HG02852 (cell line): Measurements from ENCODE around the gene PRDM2.
"Not testable (repeated sequence)": the region's sequence is repeated elsewhere in the genome, so short reads cannot be mapped to it uniquely, and the experiment has no call there.

Source experiments
- ATAC-seq: cut with Tn5 transposase; IDR thresholded peaks from one replicate; pipeline ENCODE4 v1.9.1; 2021; ENCODE audit warnings: mild to moderate bottlenecking, moderate library complexity; ENCODE audit not compliant: unreplicated experiment

PRDM2 gene, protein sequence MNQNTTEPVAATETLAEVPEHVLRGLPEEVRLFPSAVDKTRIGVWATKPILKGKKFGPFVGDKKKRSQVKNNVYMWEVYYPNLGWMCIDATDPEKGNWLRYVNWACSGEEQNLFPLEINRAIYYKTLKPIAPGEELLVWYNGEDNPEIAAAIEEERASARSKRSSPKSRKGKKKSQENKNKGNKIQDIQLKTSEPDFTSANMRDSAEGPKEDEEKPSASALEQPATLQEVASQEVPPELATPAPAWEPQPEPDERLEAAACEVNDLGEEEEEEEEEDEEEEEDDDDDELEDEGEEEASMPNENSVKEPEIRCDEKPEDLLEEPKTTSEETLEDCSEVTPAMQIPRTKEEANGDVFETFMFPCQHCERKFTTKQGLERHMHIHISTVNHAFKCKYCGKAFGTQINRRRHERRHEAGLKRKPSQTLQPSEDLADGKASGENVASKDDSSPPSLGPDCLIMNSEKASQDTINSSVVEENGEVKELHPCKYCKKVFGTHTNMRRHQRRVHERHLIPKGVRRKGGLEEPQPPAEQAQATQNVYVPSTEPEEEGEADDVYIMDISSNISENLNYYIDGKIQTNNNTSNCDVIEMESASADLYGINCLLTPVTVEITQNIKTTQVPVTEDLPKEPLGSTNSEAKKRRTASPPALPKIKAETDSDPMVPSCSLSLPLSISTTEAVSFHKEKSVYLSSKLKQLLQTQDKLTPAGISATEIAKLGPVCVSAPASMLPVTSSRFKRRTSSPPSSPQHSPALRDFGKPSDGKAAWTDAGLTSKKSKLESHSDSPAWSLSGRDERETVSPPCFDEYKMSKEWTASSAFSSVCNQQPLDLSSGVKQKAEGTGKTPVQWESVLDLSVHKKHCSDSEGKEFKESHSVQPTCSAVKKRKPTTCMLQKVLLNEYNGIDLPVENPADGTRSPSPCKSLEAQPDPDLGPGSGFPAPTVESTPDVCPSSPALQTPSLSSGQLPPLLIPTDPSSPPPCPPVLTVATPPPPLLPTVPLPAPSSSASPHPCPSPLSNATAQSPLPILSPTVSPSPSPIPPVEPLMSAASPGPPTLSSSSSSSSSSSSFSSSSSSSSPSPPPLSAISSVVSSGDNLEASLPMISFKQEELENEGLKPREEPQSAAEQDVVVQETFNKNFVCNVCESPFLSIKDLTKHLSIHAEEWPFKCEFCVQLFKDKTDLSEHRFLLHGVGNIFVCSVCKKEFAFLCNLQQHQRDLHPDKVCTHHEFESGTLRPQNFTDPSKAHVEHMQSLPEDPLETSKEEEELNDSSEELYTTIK (N-terminal part only)

DNA sequence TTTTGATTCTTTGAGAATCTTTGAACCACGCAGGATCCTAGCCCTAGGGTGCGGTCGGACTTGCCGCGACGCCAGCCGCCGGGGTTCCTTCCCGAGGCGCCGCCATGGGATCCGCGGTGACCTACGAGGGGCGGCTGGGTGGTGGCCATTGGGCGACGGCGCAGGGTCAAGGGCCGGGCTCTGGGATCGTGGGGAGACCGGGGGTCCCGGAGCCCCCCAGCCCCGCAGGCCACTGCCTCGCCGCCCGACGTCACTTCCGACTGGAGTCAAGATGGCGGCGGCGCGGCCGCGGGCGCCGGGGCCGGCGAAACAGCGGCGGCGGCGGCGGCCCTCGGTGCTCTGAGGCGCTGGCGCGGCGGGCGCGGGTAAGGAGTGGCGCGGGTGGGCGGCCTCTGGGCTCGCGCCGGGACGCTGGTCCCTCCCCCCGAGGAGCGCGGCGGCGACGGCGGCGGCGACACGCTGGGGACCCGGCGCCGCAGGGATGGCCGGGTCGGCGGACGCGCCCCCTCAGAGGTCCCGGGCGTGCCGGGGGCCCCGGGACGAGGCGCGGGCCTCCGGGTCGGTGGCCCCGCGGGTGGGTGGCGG lies at the start of gene PRDM2:
Gene PRDM2 (plus strand): TSS at position 253 of the 585 bp plus-strand sequence. CDS start 15,418 bp downstream, outside the sequence.
- ATAC-seq = peak; percentile 36

DNA sequence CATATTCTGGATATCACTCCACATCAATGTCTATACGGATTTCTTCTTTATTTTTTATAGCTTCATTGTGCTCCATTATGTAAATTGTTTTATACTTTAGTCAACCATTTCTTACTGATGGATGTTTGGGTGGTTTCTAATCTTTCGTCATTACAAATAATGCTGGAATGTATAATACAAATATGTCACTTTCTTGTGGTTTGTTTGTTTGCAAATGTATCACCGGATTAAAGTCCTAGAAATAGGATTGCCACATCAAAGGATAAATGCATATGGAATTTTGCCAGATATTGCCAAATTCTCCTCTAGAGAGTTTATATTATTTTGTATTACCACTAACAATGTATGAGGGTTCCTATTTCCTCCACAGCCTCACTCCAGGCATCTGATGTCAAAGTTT lies 48.7 kb upstream of the PRDM2 start:
- ATAC-seq = no peak

DNA sequence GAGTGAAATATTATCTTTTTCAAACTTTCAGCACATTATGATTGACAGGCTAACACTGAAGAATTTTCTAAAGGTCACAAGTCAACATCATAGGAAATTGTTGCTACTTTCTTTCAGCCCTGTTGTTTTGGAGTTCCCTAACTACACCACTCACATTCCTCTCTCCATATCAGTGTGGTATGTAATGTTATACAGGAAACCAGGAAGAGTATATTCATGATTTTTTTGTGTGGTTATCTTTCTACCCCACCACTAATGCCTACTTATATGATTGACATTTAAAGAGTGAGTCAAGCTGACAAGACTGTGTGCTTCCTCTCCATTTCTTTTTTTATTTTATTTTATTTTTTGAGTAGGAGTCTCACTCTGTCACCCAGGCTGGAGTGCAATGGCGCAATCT lies 47.8 kb upstream of the PRDM2 start:
- no peak for ATAC-seq

DNA sequence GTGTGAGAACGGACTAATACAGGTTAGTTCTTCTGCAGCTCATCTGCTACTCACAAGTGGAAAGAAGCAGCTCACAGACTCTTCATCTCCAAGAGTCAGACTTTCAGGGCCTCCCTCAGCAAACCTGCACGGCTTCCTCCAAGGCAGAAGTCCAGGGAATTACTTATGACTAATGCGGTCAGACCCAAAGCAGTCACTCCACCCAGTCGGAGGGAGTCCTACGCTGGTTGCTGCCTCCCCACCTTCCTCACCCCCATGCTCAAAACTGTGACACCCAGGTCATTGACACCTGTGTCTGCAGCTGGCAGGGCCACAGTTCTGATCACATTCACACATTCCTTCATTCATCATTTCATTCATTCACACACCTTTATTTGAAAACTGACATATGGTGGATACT lies 38.4 kb upstream of the PRDM2 start:
- ATAC-seq = no peak

DNA sequence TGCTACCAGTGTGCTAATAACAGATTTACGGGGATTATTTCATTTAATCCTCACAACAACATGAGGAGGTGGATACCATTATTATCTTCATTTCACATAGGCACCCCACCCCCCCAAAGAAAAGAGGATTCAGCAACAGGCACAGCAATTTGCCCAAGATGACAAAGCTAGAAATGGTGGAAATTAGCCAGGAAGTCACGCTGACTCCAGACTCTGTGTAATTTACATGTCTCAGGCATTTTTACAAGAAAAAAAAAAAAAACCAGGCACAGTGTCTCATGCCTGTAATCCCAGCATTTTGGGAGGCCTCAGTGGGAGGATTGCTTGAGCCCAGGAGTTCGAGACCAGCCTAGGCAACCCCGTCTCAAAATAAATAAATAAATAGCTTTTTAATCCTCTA lies 37.5 kb upstream of the PRDM2 start:
- no peak for ATAC-seq

DNA sequence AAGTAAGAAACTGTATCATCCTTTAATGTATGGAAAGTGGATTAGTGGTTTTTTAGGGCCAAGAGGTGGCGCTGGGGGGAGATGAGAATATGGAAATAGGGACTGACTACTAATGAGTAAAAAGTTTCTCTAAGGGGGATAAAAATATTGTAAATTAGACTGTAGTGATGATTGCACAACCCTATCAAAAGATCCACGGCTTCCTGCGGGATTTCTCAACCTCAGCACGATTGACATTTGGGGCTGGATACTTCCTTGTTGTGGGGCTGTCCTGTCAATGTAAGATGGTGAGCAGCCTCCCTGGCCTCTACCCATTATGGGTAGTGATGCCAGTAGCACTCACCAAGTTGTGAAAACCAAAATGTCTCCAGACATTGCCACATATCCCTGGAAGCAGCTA lies 36.0 kb upstream of the PRDM2 start:
- ATAC-seq = no peak

DNA sequence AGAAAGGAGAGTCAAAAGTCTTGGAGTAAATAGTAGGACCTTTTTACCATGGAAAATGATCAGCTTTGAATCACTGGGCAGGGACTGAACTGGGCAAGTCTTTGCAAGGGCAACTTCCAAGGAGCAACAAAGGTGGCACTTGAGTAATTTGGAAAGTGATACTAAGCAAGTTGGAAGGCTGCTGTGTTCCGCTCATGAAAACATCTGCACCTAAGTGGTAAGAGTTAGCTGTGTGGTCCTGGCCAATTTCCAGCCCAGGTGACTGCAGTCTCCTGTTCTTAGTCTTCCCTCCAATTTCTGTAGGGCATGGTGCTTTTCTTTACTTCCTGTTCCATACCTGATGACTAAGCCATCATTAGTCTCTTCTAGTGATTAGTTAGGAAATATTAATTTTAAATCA lies 35.5 kb upstream of the PRDM2 start:
- no peak for ATAC-seq

DNA sequence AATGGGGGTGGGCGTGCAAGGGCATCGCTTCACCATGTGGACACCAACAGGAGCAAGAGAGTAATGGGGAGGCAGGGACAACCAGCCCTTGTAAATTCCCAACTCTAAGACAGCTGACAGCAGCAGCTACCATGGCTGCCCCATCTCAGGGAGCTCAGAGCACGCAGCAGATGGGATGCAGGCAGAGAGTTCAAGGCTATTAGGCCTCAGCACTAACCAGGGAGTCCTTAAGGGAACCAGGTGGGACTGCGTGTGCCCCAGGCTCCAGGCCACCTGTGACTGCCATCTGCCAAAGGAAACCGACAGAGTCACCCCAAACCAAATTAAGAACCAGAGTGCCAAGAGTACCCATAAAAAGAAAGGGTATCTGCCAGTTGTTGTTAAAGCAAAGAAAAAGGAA lies 33.7 kb upstream of the PRDM2 start:
- no peak for ATAC-seq

DNA sequence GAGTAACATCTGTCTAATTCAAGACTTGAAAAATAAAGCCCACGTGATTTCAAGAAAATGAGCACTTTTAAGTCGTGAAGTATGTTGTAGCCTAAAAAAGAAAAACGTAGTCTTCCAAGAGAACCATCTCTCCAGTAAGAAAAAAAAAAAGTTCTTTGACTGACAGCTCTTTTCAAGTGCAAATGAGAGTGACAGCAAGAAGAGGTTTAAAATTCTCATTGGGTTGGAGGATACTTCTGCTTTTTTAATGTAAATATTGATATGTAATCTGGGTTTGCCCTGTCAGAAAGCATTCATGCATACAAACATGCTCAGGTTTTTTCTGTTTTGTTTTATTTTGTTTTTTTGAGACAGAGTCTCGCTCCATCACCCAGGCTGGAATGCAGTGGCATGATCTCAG lies 32.3 kb upstream of the PRDM2 start:
- no peak for ATAC-seq

DNA sequence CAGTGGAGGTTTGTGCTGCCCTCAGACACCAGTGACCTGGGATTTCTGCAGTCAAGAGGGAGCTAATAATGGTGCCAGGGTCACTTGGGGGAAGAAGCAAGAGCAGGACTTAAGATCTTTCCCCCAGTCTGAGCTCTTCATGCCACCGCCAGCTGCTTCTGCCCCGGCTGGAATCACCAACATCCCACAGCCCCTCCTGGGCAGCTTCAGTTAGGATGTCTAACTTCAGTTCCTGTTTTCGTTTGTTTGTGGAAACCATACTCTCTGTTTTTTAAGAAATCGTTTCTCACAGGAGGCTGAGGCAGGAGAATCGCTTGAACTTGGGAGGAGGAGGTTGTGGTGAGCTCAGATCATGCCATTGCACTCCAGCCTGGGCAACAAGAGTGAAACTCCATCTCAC lies 25.6 kb upstream of the PRDM2 start:
- no peak for ATAC-seq

DNA sequence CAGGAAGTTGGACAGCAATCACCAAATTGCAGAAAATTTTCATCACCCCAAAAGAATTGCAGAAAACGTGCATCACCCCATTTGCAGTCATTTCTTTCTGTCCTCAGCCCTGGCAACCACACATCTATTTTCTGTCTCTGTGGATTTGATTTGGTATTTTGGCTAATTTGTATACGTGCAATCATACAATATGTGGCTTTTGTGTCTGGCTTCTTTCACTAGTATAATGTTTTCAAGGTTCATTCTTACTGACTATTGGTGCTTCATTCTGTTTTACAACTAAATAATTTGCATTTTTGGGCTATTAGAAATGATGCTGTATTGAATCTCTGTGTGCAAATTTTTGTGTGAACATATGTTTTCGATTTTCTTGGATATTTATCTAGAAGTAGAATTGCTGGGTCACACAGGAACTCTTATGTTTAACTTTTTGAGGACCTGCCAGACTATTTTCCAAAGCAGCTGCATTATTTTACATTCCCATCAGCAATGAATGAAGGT lies 24.8 kb upstream of the PRDM2 start:
- ATAC-seq = no peak

DNA sequence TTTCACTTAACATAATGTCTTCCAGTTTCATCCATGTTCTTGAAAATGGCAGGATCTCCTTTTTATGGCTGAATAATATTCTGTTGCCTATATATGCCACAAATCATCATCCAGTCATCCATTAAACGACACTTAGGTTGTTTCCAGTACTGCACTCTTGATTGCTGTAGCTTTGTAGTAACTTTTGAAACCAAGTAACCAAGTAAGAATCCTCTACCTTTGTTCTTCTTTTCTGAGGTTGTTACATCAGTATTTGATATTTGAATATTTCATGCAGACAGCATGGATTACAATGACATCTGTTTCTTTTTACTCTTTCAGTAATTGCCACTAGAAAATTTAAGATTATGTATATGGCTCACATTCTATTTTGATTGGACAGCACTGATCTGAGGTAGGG lies 22.1 kb upstream of the PRDM2 start:
- ATAC-seq = no peak

DNA sequence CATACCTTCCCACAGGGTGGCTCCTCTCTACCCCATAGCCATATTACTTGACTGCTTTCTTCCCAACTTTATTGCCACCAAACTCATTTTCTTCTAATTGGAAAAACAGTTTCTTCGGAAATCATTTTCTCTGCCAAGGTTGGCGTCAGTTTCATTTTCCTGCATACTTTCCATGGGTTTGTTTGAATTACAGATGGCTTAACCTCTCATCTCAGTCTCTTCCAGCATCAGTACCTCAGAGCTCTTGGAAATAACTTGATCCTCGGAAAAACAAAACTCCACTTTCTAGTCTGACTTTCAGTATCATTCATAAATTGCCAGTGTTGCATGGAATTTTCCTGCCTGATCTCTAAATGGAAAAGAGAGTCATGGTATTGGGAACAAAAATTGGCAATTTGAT lies 20.3 kb upstream of the PRDM2 start:
- no peak for ATAC-seq

DNA sequence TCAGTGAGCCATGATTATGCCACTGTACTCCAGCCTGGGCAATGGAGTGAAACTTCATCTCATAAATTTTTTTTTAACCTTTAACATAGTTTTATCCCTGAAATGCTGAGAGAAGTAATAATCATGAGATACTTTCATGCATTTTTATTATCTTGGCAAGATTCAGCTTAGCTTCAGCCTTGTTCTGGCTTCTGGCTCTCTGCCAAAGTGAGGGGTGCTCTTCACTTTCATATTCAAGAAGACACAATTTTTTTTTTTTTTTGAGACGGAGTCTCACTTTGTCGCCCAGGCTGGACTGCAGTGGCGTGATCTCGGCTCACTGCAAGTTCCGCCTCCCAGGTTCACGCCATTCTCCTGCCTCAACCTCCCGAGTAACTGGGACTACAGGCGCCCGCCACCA lies 19.4 kb upstream of the PRDM2 start:
- ATAC-seq = not testable (repeated sequence)

DNA sequence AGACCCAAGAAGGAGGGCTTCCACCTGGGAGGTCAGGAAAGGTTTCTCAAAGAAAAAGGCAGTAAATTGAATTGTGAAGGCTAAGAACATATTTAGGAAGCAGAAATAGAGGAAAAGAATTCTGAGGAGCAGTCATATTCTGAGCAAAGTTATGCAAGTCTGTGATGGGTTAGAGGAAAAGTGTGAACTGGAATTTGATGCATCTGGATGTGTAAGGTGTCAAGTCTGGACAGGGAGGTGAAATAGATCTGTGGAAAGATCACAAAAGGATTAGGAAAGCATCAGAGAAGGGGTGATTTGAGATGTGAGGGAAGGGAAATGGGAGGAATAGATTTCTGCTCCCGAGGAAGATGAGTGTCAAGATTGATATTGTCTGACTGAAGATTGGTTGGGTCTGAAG lies 18.1 kb upstream of the PRDM2 start:
- no peak for ATAC-seq

DNA sequence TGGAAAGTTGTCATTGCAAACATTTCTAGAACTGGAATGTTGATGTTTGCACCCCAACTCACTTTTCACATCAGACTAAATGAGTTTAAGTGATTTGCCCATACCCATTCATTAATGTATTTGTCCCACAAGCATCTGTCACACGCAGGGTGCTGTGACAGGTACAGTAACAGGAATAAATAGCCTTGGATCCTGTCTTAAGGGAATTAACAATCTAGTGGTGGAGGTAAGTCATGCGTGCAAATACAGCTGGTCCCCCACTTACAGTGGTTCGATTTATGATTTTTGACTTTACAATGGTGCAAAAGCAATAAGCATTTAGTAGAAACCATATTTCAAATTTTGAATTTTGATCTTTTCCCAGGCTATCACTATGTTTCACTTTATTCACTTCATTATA lies 17.5 kb upstream of the PRDM2 start:
- ATAC-seq = no peak

DNA sequence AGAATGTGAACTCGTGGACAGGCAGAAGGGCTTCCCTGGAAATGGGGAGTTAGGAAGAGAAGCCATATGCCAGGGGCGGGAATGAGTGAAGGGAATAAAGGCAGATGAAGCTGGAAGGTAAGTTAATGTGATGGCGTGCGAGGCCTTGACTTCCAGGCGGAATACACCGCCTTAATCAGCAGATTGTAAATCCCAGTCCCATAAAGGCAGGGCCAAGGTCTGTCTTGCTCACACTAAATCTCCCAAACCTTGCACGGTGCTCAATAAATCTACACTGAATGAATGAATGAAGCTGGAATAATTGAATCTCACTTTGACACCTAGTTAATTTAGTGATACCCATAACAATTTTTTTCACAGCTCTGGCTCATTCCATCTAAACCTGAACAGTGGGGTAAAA lies 16.8 kb upstream of the PRDM2 start:
- ATAC-seq = no peak

DNA sequence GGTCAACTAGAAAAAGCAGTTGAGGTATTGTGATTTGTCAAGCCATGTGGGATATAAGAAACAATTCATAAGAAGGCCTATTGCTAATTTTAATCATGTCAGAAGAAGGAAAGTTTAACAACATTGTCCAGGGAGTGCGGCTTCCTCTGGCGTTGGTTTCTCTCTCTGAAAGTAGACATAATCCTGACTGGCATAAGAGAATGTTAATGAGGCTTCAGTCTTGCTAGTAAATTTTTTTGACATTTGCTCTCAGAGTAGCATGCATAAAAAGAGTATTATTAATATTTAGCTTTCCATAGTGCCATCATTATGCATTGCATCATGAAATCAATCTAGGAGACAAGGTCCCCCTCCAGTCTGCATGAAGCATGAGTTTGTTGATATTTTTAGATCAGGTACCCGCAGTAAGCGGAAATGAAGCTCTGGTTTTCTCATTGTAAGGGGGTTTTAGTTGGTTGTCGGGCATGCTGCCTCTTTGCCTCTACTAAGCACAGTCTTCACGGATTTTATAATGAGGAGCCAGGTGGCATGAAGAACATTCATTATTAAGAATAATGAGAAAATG lies 12.8 kb upstream of the PRDM2 start:
- ATAC-seq = no peak

DNA sequence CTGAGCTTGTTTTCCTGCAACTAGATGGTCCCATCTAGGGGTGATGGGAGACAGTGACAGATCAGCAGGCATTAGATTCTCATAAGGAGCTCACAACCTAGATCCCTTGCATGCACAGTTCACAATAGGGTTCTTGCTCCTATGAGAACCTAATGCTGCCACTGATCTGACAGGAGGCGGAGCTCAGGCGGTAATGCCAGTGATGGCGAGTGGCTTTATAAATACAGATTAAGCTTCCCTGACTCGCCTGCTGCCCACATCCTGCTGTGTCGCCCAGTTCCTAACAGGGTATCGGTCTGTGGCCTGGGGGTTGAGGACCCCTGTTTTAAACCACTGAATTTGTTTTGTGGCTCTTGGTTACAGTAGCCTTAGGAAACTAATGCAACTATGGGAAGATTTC lies 6.9 kb upstream of the PRDM2 start:
- not testable (repeated sequence) for ATAC-seq

DNA sequence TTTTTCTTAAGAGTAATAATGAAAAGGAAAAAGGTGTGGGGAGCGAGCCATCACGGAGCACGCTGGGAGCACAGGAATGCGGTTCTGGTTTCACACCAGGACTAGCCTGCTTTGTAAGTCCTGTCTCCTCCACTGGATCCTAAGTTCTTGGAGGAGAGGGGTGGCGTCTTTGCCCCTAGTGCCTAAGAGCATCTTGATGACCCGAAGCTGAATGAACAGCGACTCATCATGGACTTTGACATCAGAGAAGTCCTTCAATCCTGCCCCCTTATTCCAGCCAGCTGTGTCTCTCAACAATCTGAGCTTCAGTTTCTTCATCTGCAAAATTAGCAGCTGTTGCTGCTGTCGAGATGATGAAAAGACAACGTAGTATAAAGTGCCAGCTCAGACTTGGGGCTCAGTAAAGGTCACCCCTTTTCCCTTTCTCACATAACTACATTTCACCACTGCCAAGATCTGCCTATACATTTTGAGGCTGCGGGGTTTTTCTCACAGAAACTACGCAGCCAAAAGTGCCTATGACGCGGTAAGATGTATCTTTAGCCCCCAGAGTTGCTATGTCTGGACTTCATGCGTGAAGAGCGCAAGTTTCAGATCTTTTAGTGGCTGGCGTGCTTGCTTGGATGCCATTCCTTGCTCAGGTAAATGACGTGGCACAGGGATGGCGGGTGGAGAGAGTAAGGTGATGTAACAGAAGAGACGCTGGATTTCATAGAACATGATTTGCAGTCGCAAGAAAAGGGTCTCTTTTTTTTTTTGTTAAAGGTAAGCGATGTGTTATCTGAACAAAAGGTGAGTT lies 4.9 kb upstream of the PRDM2 start:
- ATAC-seq = no peak
